Type B pancreatic cell (in vitro differentiated cells): ENCODE data around the gene SULF2. TPM values are rescaled to one million over a fixed set of nuclear protein-coding genes. Genes with fewer than 3 reads are reported as not detected.
A peak's percentile ranks its signal among the peaks of the same experiment; 100 is the strongest.

ENCODE experiments used
- DNase-seq: peaks from one replicate; pipeline ENCODE4 v3.0.0; 2021; ENCODE audit warnings: mixed read lengths; ENCODE audit not compliant: unreplicated experiment; ENCODE audit errors: extremely low spot score
- H3K27ac Mint-ChIP-seq: 2 replicates; pipeline ENCODE4 v1.8.0; 2021; ENCODE audit warnings: mild to moderate bottlenecking, mixed read lengths
- H3K27me3 Mint-ChIP-seq: 2 replicates; pipeline ENCODE4 v1.8.0; 2021; ENCODE audit warnings: mixed read lengths
- H3K36me3 Mint-ChIP-seq: 2 replicates; pipeline ENCODE4 v1.8.0; 2021; ENCODE audit warnings: mixed read lengths
- H3K4me1 Mint-ChIP-seq: one replicate; pipeline ENCODE4 v1.8.0; 2021; ENCODE audit warnings: mixed read lengths; ENCODE audit not compliant: unreplicated experiment
- H3K4me3 Mint-ChIP-seq: 2 replicates; pipeline ENCODE4 v1.8.0; 2021; ENCODE audit warnings: mild to moderate bottlenecking, mixed read lengths
- H3K9me3 Mint-ChIP-seq: 2 replicates; pipeline ENCODE4 v1.8.0; 2021; ENCODE audit warnings: mixed read lengths
- total RNA-seq: library from RNA; stranded (reverse); gene quantifications from 2 replicates; pipeline ENCODE4 v1.2.1, GENCODE V29; 2021; ENCODE audit warnings: low replicate concordance
- TF ChIP-seq, protein P1 (sequence below): fragments of 200-600 bp; sonication (generic); conservative IDR thresholded peaks from 2 replicates; pipeline ENCODE4 v1.5.0; 2021; ENCODE audit warnings: antibody characterized with exemption, mild to moderate bottlenecking

Gene SULF2
- total RNA-seq, 1 donor from 2014 or later, result 146 TPM

GRCh38 chr20:47726632-47727031 lies 58.6 kb downstream of the SULF2 start:
- Mint-ChIP-seq H3K4me1 (peaks cover 26% of the 10 kb centered on the region), H3K4me3 (no peak overlapping the region), H3K36me3 (peaks cover 11% of the 10 kb centered on the region), H3K9me3 (peaks cover 4% of the 10 kb centered on the region), H3K27me3 (peaks cover 3% of the 10 kb centered on the region), H3K27ac (no peak overlapping the region)
- DNase-seq, result no peak
- TF ChIP-seq, protein P1, sequence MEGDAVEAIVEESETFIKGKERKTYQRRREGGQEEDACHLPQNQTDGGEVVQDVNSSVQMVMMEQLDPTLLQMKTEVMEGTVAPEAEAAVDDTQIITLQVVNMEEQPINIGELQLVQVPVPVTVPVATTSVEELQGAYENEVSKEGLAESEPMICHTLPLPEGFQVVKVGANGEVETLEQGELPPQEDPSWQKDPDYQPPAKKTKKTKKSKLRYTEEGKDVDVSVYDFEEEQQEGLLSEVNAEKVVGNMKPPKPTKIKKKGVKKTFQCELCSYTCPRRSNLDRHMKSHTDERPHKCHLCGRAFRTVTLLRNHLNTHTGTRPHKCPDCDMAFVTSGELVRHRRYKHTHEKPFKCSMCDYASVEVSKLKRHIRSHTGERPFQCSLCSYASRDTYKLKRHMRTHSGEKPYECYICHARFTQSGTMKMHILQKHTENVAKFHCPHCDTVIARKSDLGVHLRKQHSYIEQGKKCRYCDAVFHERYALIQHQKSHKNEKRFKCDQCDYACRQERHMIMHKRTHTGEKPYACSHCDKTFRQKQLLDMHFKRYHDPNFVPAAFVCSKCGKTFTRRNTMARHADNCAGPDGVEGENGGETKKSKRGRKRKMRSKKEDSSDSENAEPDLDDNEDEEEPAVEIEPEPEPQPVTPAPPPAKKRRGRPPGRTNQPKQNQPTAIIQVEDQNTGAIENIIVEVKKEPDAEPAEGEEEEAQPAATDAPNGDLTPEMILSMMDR, result no peak

- Mint-ChIP-seq H3K4me1 (peaks cover 35% of the 10 kb centered on the region), H3K36me3 (peaks cover 11% of the 10 kb centered on the region), H3K27ac (no peak overlapping the region), H3K9me3 (peaks cover 4% of the 10 kb centered on the region), H3K4me3 (no peak overlapping the region), H3K27me3 (peaks cover 3% of the 10 kb centered on the region)
- peak; percentile 82 for DNase-seq
- TF ChIP-seq, protein P1, result peak; percentile 96
Observed at GRCh38 chr20:47725248-47725973, 59.9 kb downstream of the SULF2 start.

GRCh38 chr20:47724910-47725247 lies 60.4 kb downstream of the SULF2 start:
- Mint-ChIP-seq H3K36me3 (peaks cover 11% of the 10 kb centered on the region), H3K4me3 (no peak overlapping the region), H3K4me1 (peaks cover 35% of the 10 kb centered on the region), H3K27me3 (peaks cover 3% of the 10 kb centered on the region), H3K27ac (no peak overlapping the region), H3K9me3 (peaks cover 4% of the 10 kb centered on the region)
- TF ChIP-seq, protein P1, result no peak
- DNase-seq, result no peak

- Mint-ChIP-seq H3K4me3 (no peak overlapping the region), H3K27ac (no peak overlapping the region), H3K27me3 (peaks cover 3% of the 10 kb centered on the region)
Observed at GRCh38 chr20:47724396-47724795, 60.9 kb downstream of the SULF2 start.

DNA sequence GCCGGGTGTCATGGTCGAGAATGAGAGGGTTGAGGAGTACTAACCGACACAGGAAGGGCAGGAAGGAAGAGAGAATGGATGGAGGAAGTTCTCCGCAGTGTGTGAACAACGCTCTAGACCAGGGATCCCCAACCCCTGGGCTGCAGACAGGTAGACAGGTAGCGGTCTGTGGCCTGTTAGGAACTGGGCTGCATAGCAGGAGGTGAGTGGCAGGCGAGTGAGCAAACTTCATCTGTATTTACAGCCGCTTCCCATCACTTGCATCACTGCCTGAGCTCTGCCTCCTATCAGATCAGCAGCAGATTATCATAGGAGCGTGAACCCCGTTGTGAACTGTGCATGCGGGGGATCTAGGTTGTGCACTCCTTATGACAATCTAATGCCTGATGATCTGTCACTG lies 62.0 kb downstream of the SULF2 start:
- H3K27ac Mint-ChIP-seq, result no peak overlapping the region
- H3K4me1 Mint-ChIP-seq, result peaks cover 38% of the 10 kb centered on the region
- H3K9me3 Mint-ChIP-seq, result peaks cover 4% of the 10 kb centered on the region
- no peak for DNase-seq
- no peak overlapping the region for H3K4me3 Mint-ChIP-seq
- H3K27me3 Mint-ChIP-seq, result no peaks in the 10 kb centered on the region
- TF ChIP-seq, protein P1, result no peak
- peaks cover 7% of the 10 kb centered on the region for H3K36me3 Mint-ChIP-seq

More at GRCh38 chr20:47724396-47724795, 60.9 kb downstream of the SULF2 start:
- Mint-ChIP-seq H3K36me3 (peaks cover 11% of the 10 kb centered on the region), H3K9me3 (peaks cover 4% of the 10 kb centered on the region), H3K4me1 (peaks cover 35% of the 10 kb centered on the region)
- TF ChIP-seq, protein P1, result no peak
- no peak for DNase-seq
